Ascending aorta (tissue), 2 donors: Measurements from ENCODE around the gene ZBTB7C. TPM values are rescaled to one million over a fixed set of nuclear protein-coding genes. Genes with fewer than 3 reads are reported as not detected.
A peak's percentile ranks its signal among the peaks of the same experiment; 100 is the strongest.

Experiments
- DNase-seq, 2 donors: peaks; one replicate each; pipeline ENCODE4 v3.0.0-alpha.2; 2019; ENCODE audit warnings: low spot score in 2 of 2
- H3K27ac ChIP-seq, 2 donors: fragments of 200-600 bp; sonication (generic); one replicate each; pipeline ENCODE4 v1.5.1; 2016 to 2017; ENCODE audit warnings: mild to moderate bottlenecking in 1 of 2
- H3K27me3 ChIP-seq: fragments of 200-600 bp; sonication (generic); one replicate; pipeline ENCODE4 v1.5.1; 2017
- H3K36me3 ChIP-seq, 2 donors: fragments of 200-600 bp; sonication (generic); one replicate each; pipeline ENCODE4 v1.5.1; 2016
- H3K4me1 ChIP-seq, 2 donors: fragments of 200-600 bp; sonication (generic); one replicate each; pipeline ENCODE4 v1.5.1; 2016 to 2017; ENCODE audit warnings: mild to moderate bottlenecking in 1 of 2
- H3K4me3 ChIP-seq, 2 donors: fragments of 200-600 bp; sonication (generic); one replicate each; pipeline ENCODE4 v1.5.1; 2016 to 2017; ENCODE audit warnings: mild to moderate bottlenecking in 1 of 2
- H3K9me3 ChIP-seq, 2 donors: fragments of 200-600 bp; sonication (generic); one replicate each; pipeline ENCODE4 v1.5.1; 2016
- intact Hi-C: fragments of 100-400 bp; cut with DNase I; formaldehyde crosslinking; loops from one replicate; pipeline ENCODE4 v1.15.1; 2023
- total RNA-seq: library from RNA; depleted of rRNA; stranded (reverse); fragments of >200 nt; gene quantifications from one replicate; pipeline ENCODE4 v1.1.0, GENCODE V29; 2016
- TF ChIP-seq, protein P1 (sequence below), 3 experiments: fragments of 200-600 bp in 2 of 3; fragments of 450-650 bp in 1 of 3; sonication (generic) in 2 of 3; IDR thresholded peaks; one replicate each; pipeline ENCODE4 v1.5.1; 2016 to 2019; ENCODE audit warnings: antibody characterized with exemption in 3 of 3, mild to moderate bottlenecking in 1 of 3, moderate library complexity in 1 of 3

ZBTB7C gene
- total RNA-seq, 1 donor from 2014 or later = 8.1 TPM

DNA sequence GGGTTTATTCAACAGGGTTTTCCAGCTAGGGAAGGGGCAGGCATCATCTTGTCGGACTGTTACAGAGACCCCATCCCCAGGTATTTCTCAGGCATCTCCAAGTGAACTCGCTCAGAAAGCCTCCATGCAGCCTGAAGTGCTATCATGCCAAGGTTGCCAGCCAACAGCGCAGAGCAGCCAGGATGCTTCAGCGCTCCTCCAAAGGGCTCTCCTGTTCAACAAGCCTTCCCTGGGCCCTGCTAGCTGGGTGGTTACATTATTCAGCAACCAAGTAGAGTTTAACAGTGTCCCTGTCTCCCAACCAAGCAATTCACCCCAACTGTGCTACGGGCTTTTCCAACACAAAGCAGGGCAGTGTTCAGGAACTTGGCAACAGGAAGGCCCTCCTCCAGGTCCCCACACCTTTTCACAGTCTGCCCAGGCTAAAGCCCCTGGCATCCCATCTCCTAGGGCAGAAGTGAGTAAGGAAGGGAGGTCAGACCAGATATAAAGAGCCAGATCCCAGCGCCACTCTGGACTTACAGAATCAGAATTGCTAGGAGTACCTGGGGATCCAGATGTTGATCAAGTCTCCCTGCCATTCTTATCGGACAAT is 52.9 kb downstream of the ZBTB7C start:
- TF ChIP-seq, protein P1, sequence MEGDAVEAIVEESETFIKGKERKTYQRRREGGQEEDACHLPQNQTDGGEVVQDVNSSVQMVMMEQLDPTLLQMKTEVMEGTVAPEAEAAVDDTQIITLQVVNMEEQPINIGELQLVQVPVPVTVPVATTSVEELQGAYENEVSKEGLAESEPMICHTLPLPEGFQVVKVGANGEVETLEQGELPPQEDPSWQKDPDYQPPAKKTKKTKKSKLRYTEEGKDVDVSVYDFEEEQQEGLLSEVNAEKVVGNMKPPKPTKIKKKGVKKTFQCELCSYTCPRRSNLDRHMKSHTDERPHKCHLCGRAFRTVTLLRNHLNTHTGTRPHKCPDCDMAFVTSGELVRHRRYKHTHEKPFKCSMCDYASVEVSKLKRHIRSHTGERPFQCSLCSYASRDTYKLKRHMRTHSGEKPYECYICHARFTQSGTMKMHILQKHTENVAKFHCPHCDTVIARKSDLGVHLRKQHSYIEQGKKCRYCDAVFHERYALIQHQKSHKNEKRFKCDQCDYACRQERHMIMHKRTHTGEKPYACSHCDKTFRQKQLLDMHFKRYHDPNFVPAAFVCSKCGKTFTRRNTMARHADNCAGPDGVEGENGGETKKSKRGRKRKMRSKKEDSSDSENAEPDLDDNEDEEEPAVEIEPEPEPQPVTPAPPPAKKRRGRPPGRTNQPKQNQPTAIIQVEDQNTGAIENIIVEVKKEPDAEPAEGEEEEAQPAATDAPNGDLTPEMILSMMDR (IDR thresholded peaks at IDR 0.05) = no peak
- DNase-seq = peak in 1 of 2 donors; percentile 39

DNA sequence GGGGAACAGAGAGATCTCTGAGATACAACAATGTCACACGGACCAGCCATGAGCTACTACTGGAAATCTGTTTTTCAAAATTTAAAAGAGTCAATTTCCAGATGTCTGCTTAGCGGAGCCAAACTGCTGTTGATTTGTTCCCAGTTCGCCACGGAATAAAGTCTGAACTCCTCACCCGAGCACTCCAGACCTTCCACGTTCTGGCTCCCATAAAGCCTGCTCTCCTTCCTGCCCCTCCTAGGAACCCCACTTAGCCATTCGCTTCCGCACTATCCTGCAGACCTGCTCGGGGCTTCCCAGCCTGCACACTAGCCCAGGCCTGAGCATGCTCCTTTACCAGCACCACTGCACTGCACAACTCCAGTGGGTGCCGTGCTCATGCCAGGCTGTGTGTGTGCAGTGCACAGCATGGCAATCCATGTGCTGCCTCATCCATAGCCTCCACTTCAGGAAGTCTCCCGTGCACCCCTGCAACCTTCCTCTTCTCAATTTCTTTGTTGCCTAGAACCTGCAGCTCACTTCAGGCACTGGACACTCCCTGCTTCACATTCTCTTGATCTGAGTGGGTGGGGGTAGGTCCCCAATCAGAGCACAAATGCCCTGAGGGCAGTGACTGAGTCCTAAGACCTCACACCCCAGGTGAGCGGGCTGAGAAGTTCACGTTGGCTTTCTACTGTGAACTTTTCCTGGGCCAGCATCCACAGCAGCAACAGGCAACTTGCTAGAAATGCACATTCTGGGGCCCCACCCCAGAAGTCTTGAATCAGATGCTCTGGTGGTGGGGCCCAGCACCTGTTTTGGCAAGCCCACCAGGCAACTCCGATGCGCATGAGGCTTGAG is 53.7 kb downstream of the ZBTB7C start:
- H3K4me3 ChIP-seq = no peak overlapping the region
- no peaks in the 10 kb centered on the region for H3K9me3 ChIP-seq
- intact Hi-C loops = no loop called here
- TF ChIP-seq, protein P1 (IDR thresholded peaks at IDR 0.05) = no peak
- H3K36me3 ChIP-seq = no peaks in the 10 kb centered on the region
- DNase-seq = peak in 1 of 2 donors; percentile 33
- peak overlapping the region; percentile 22 to 44 for H3K27ac ChIP-seq
- H3K27me3 ChIP-seq = no peaks in the 10 kb centered on the region
- no peaks in the 10 kb centered on the region for H3K4me1 ChIP-seq

More for the DNA sequence above, 52.9 kb downstream of the ZBTB7C start:
- Histone ChIP-seq H3K36me3 (no peaks in the 10 kb centered on the region), H3K27me3 (no peaks in the 10 kb centered on the region), H3K27ac (no peak overlapping the region), H3K9me3 (no peaks in the 10 kb centered on the region), H3K4me3 (no peak overlapping the region), H3K4me1 (no peaks in the 10 kb centered on the region)
- intact Hi-C loops = no loop called here

DNA sequence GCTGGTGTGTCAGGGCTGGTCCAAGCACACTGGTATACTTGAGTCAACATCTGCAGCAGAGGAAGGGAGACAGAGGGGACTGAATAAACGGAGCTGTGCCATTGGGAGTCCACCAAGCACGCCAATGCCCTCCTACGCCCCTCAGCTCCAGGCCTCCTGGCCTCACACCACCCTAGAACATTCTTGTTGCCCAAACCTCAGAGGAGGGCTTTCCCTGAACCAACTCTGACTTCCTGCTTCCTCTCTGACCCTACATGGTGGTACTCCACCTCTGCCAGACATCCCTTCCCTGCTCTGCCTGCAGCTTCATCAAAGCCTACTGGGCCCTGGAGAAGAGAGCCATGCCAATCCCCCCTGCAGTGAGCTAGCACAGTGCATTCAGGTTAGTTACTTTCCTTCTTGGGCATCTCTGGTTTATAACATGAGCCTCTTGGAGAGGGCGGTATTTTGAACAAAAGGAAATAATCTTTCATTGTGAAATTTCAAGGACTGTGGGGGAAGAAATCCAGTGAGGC is 54.4 kb downstream of the ZBTB7C start:
- Histone ChIP-seq H3K27ac (peak overlapping the region; percentile 22 to 44), H3K4me3 (no peak overlapping the region), H3K9me3 (no peaks in the 10 kb centered on the region), H3K4me1 (no peaks in the 10 kb centered on the region), H3K36me3 (no peaks in the 10 kb centered on the region), H3K27me3 (no peaks in the 10 kb centered on the region)
- TF ChIP-seq, protein P1 (IDR thresholded peaks at IDR 0.05) = no peak
- peak in 1 of 2 donors; percentile 55 for DNase-seq
- intact Hi-C loops = no loop called here

- intact Hi-C loops = no loop called here
- Histone ChIP-seq H3K27ac (no peak overlapping the region), H3K4me3 (no peak overlapping the region), H3K4me1 (no peaks in the 10 kb centered on the region), H3K27me3 (no peaks in the 10 kb centered on the region), H3K36me3 (no peaks in the 10 kb centered on the region), H3K9me3 (no peaks in the 10 kb centered on the region)
- TF ChIP-seq, protein P1 (IDR thresholded peaks at IDR 0.05) = no peak
- no peak for DNase-seq
Measured at GRCh38 chr18:48352051-48352755, 57.0 kb downstream of the ZBTB7C start.

- H3K27ac ChIP-seq = no peak overlapping the region
- H3K36me3 ChIP-seq = no peaks in the 10 kb centered on the region
- TF ChIP-seq, protein P1 (IDR thresholded peaks at IDR 0.05) = no peak
- no peaks in the 10 kb centered on the region for H3K27me3 ChIP-seq
- intact Hi-C loops = no loop called here
- H3K4me3 ChIP-seq = no peak overlapping the region
- no peaks in the 10 kb centered on the region for H3K9me3 ChIP-seq
- DNase-seq = no peak
- no peaks in the 10 kb centered on the region for H3K4me1 ChIP-seq
Measured at GRCh38 chr18:48351216-48352050, 57.8 kb downstream of the ZBTB7C start.
